ENCODE measurements around the gene TECRL. TPM values are rescaled to one million over a fixed set of nuclear protein-coding genes. Genes with fewer than 3 reads are reported as not detected.

Gene TECRL
- total RNA-seq, 4 donors from 2014 or later = not detected

DNA sequence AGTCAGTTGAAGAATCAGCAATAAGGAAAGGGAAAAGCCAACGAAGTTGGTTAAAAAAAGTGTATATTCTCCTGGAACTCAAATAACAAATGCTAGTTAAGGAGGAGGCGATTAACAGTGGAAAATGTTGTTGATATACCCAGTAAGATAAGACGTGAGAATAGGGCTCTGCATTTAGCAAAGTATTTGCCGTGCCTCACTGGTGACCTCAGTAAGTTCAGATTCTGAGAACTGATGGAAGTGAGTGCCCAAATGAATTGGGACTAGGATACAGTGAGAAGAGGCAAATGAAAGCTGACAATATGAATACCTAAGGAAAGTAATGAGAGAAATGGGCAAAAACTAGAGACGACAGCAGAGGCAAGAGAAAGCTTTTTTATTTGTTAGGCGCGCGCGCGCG lies 3.5 kb downstream of the TECRL start:
- peaks cover 0 to 5% (median 0%) of the 10 kb centered on the region in 3 donors for H3K4me1 ChIP-seq
- TF ChIP-seq, protein P1, sequence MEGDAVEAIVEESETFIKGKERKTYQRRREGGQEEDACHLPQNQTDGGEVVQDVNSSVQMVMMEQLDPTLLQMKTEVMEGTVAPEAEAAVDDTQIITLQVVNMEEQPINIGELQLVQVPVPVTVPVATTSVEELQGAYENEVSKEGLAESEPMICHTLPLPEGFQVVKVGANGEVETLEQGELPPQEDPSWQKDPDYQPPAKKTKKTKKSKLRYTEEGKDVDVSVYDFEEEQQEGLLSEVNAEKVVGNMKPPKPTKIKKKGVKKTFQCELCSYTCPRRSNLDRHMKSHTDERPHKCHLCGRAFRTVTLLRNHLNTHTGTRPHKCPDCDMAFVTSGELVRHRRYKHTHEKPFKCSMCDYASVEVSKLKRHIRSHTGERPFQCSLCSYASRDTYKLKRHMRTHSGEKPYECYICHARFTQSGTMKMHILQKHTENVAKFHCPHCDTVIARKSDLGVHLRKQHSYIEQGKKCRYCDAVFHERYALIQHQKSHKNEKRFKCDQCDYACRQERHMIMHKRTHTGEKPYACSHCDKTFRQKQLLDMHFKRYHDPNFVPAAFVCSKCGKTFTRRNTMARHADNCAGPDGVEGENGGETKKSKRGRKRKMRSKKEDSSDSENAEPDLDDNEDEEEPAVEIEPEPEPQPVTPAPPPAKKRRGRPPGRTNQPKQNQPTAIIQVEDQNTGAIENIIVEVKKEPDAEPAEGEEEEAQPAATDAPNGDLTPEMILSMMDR (IDR thresholded peaks at IDR 0.05) = no peak
- TF ChIP-seq POLR2A (IDR thresholded peaks at IDR 0.05) = no peak
- H3K27me3 ChIP-seq = no peaks in the 10 kb centered on the region
- no peaks in the 10 kb centered on the region for H3K36me3 ChIP-seq
- intact Hi-C loops (cut with DNase I) = no loop called here
- no peak for DNase-seq
- no peak overlapping the region for H3K27ac ChIP-seq
- WGBS, 2 donors = 69 to 76% methylated on average over 11 of the region's 11 CpGs
- no peak overlapping the region for H3K4me3 ChIP-seq
- H3K9me3 ChIP-seq = no peaks in the 10 kb centered on the region

DNA sequence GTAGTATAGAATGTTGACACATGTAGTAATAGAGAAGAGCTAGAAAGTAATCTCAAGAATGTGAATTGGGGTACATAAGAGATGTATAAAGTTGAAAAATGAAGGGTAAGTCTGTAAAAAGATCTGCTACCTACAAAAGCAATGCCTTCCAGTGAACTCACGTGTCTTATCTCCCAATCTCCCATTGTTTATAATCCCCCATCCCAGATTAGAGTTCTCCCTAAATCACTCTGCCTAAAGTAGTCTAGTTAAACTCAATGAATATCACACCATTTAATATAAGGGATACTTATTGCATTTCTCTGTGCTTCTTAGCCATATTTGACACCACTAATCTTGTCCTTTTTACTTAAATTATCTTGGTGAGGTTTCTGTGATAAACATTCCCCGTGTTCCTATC lies 6.6 kb downstream of the TECRL start:
- Histone ChIP-seq H3K27me3 (no peaks in the 10 kb centered on the region), H3K9me3 (no peaks in the 10 kb centered on the region), H3K4me3 (no peak overlapping the region), H3K36me3 (no peaks in the 10 kb centered on the region), H3K27ac (no peak overlapping the region), H3K4me1 (peaks cover 0 to 5% (median 0%) of the 10 kb centered on the region in 3 donors)
- WGBS, 2 donors = 35 to 55% methylated on average over 2 of the region's 2 CpGs
- TF ChIP-seq, protein P1 (IDR thresholded peaks at IDR 0.05) = no peak
- no peak for TF ChIP-seq POLR2A (IDR thresholded peaks at IDR 0.05)
- intact Hi-C loops (cut with DNase I) = no loop called here
- no peak for DNase-seq

DNA sequence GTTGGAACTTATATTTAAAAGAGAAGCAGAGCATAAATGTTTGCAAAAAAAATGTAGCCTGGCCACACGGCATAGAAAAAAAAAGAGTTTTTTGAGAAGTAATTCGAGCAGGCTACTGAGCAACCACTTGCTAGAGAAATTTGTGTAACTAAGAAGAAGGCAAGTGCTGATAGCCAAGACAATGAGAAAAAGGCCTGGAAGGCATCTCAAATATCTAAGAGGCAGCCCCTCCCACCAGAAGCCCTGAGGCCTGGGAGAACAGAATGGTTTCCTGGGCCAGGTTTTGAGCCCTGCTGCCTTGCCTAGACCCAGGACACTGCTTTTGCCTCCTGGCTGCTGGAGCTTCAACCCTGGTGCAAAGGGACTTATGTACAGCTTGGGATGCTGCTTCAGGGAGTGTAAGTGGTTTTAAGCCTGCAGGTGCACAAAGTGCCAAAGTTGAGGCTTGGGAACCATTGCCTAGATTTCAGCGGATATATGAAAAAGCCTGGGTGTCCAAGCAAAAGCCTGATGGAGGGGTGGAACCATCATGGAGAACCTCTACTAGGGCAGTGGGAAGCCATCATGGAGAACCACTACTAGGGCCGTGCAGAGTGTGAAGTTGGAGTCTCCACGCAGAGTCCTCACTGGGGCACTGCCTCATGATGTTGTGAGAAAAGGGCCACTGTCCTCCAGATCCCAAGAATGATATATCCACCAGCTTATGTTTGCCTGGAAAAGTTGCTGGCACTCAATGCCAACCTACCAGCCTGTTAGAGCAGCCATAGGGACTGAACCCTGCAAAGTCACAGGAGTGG lies 9.7 kb downstream of the TECRL start:
- intact Hi-C loops (cut with DNase I) = no loop called here

DNA sequence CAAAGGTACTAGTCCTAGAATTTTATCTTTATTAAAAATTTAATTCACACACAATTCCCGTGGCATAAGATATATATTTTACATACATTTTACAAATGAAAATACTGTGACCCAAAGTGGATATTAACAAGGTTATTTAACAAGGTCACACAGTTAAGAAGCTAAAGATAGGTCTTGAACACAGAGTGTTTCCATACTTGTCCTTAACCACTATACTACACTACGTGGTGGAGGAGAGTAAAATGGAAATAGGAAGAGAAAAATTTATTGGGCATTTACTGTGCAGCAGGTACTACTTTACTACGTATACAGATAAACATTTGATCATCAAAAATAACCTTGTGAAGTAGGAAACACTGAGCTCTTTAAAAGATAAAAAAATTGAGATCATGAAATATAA lies 14.8 kb downstream of the TECRL start:
- Histone ChIP-seq H3K27ac (no peak overlapping the region), H3K9me3 (no peaks in the 10 kb centered on the region), H3K4me1 (no peaks in the 10 kb centered on the region), H3K4me3 (no peak overlapping the region), H3K36me3 (no peaks in the 10 kb centered on the region), H3K27me3 (no peaks in the 10 kb centered on the region)
- no peak for TF ChIP-seq POLR2A (IDR thresholded peaks at IDR 0.05)
- TF ChIP-seq, protein P1 (IDR thresholded peaks at IDR 0.05) = no peak
- intact Hi-C loops (cut with DNase I) = no loop called here
- DNase-seq = no peak
- 69 to 77% methylated on average over 3 of the region's 3 CpGs for WGBS, 2 donors

More for the DNA sequence above, 9.7 kb downstream of the TECRL start:
- H3K27ac ChIP-seq = no peak overlapping the region
- H3K27me3 ChIP-seq = no peaks in the 10 kb centered on the region
- TF ChIP-seq, protein P1 (IDR thresholded peaks at IDR 0.05) = no peak
- no peak for TF ChIP-seq POLR2A (IDR thresholded peaks at IDR 0.05)
- H3K36me3 ChIP-seq = no peaks in the 10 kb centered on the region
- no peaks in the 10 kb centered on the region for H3K9me3 ChIP-seq
- WGBS, 2 donors = 83 to 87% methylated on average over 5 of the region's 5 CpGs
- no peak for DNase-seq
- no peak overlapping the region for H3K4me3 ChIP-seq
- no peaks in the 10 kb centered on the region for H3K4me1 ChIP-seq

DNA sequence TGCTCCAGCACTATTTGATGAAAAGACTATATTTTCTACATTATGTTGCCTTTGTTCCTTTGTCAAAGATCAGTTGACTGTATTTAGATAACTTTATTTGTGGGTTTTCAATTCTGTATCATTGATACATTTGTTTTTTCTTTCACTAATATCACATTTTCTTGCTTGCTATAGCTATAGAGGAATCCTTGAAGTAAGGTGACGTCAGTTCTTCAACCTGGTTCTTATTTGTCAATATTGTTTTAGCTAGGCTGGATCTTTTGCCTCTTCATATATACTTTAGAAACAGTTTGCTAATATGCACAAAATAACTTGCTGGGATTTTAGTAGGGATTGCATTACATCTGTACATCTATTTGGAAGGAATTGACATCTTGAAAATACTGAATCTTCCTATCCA lies 21.0 kb downstream of the TECRL start:
- H3K27ac ChIP-seq = no peak overlapping the region
- H3K36me3 ChIP-seq = no peaks in the 10 kb centered on the region
- DNase-seq = no peak
- WGBS, 2 donors = 79 to 89% methylated on average over 1 of the region's 1 CpG
- H3K9me3 ChIP-seq = no peaks in the 10 kb centered on the region
- intact Hi-C loops (cut with DNase I) = no loop called here
- no peaks in the 10 kb centered on the region for H3K4me1 ChIP-seq
- TF ChIP-seq POLR2A (IDR thresholded peaks at IDR 0.05) = no peak
- TF ChIP-seq, protein P1 (IDR thresholded peaks at IDR 0.05) = no peak
- H3K4me3 ChIP-seq = no peak overlapping the region
- no peaks in the 10 kb centered on the region for H3K27me3 ChIP-seq

All from esophagus squamous epithelium (tissue), 5 donors.